IPS-NIHi7 (cell line): ENCODE data around the gene PLAC8.
"Not testable (repeated sequence)": the region's sequence is repeated elsewhere in the genome, so short reads cannot be mapped to it uniquely, and the experiment has no call there.

Experiments
- DNase-seq: peaks from one replicate; pipeline ENCODE4 v3.0.0; 2012; ENCODE audit warnings: mixed read lengths; ENCODE audit errors: extremely low spot score

Gene PLAC8

DNA sequence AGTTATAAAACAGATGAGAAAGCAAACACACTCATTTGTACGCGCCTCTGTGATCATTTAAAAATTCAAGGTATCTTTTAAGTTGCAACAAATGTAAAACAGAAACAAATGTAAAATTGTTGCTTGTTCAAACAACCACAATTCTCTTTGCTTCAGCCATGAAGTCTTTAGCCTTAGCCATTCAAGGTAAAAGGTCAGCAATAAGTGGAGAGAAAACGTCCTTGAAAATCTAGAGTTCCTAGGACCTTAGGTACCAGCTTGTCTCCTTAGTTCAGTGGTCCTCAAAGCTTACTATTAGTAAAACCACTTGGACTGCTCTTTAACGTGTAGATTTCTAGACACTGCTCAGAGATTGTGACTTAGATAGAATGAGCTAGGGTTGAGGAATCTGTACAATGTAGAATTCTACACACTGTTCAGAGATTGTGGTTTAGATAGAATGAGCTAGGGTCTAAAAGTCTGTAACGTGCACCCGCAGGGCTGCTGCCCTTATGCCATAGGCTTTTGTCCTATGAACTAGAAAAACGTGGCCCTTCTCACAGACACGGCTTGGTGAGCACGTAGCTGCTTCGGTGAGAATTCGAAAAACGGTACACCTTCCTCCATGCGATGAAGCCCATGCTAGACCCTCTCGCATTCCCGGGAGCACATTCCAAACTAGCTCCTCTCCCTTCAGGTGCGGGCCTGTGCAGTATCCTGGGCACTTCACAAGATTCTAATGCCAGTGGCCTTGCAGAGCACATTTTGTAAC lies 1.7 kb downstream of the PLAC8 start:
- DNase-seq: no peak

- DNase-seq: no peak
Measured at GRCh38 chr4:83112231-83112630, 2.3 kb downstream of the PLAC8 start.

- not testable (repeated sequence) for DNase-seq
Measured at GRCh38 chr4:83111751-83112141, 2.8 kb downstream of the PLAC8 start.

DNA sequence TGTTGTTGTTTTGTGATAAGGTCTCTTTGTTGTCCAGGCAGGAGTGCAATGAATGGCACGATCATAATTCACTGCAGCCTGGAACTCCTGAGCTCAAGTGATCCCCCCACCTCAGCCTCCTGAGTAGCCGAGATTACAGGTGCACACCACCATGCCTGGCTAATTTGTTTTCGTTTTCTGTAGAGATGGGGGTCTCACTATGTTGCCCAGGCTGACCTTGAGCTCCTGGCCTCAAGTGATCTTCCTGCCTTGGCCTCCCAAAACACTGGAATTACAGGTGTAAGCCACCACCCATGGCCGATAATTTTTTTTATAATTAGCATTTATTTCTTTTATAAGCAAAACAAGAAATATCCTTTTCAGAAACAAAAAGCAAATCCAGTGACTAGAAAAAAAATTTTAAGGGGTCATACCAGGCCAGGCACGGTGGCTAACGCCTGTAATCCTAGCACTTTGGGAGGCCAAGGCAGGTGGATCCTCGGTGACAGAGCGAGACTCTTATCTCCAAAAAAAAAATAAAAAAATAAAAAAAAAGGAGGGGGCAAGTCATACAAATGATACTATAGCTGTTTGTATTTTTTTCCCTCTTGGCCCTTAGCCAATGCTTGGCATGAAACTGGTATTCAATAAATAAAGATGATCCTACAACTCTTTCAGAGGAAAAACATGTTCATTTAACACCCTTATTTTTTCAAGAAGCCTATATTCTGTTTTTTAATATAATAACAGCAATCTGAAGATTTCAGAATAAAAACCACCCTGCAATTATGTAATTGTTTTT lies 3.4 kb downstream of the PLAC8 start:
- no peak for DNase-seq

DNA sequence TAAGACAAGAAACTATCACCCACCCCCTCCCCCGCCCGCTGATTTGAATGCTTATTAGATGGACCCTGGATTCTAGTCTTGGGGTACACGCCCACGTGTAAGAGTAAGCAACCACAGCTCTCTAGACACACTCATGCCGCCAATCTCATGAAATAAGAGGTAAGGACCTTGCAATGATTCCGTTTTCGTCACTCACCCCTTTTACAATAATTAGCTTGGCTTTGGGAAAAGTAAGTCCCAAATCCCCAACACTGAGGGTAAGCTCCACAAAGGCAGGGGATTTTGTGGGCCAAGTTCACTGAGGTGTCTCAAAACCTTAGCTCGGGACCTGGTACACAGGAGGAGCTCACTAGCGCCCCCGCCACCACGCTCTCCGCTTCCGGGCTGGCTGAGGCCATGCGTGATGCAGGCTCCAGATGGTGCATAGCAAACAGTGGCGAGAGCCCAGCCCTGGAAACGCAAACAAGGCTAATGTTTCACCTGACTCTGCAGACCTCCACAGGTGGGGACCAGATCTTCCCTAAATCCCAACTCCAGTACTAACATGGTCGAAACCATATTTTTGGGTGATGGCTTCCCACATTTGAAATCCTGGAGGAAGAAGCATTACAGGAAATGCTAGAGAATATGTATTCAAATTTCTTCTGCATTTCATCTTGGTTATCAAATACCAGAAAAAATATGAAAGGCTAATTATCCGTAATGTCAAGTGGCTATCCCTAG lies 4.1 kb downstream of the PLAC8 start:
- DNase-seq: peak; percentile 80

GRCh38 chr4:83109480-83110222 lies 4.9 kb downstream of the PLAC8 start:
- peak; percentile 73 for DNase-seq

GRCh38 chr4:83108101-83108861 lies 6.2 kb downstream of the PLAC8 start:
- no peak for DNase-seq

DNA sequence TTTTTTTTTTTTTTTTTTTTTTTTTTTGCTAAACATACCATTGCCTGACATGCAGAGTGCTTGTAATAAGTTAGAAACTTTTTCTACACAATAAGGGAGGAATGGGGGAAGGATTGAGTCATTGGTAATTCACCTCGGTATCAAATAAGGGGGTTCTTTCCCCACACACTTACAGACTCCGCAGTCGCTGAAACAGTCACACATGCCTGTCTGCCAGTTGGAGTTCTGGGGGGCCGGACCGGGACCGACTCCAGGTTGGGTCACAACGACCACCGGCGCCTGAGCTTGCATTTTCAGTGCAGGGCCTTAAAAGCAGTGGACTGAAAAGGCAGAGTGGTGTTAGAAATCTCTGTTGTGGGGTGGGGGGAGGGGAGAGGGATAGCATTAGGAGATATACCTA lies 6.9 kb downstream of the PLAC8 start:
- DNase-seq: no peak

- DNase-seq: no peak
Measured at GRCh38 chr4:83104991-83105390, 9.5 kb downstream of the PLAC8 start.

DNA sequence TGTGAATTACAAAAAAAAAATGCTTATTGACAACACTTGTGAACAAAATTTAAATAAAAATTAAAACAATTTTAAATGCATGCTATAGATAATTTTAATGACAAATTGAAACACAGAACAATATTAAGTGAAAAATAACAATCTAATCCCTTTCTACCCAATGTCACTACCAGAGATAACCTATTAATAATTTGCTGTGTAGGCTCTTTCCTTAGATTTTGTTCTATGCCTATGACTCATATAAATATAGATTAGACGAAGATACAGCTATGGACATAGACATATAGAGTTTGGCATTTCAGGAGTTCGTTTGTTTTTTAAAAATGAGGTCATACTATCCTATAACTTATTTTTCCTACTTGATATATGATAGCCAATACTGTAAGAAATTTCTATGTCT lies 18.1 kb downstream of the PLAC8 start:
- no peak for DNase-seq

- DNase-seq: peak; percentile 83
Measured at GRCh38 chr4:83093060-83093640, 21.4 kb downstream of the PLAC8 start.

DNA sequence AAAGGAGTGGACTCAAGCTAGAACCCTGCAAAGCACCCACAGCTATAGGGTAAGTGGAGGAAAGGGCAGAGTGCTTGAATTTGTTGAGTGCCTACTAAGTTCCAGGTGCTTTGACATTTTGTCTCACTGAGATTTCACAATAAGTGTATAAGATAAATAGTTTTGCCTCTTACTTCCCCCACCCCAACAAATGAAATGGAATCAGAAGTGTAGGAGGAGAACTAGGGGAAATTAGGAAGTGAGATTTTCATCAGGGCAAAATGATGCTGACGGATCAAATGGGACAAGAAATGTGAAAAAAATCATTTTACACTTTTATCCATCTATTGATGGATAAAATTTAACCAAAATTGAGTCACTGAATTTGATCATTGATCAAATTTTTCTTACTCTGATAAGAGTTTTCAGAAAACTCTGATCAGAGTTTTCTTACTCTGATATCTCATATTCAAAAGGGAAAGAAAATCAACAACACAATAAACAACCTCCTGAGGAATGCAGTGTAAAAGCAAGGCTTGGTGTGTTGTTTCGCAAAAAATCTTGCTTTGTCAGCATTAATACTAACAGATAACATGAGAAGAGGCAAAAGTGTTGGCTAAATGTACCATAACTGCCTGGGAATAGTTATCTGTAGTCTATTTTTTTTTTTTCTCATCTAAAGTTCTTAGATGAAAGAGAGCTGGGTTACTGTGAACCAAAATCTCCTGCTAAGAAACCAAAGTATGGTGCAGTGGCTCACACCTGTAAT lies 24.9 kb downstream of the PLAC8 start:
- no peak for DNase-seq

DNA sequence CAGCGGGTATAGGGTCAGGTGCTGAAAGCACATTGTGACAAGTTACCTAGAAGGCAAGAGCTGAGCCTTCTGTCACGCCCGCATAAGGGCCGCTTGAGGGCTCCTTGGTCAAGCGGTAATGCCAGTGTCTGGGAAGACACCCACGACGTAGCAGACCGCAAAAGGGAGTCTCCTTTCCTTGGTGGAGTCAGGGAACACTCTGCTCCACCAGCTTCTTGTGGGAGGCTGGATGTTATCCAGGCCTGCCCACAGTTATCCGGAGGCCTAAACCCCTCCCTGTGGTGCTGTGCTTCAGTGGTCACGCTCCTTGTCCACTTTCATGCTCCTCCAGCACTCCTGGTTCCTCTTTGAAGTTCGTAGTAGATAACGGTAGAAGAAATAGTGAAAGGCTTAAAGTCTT lies 29.6 kb downstream of the PLAC8 start:
- DNase-seq: not testable (repeated sequence)

DNA sequence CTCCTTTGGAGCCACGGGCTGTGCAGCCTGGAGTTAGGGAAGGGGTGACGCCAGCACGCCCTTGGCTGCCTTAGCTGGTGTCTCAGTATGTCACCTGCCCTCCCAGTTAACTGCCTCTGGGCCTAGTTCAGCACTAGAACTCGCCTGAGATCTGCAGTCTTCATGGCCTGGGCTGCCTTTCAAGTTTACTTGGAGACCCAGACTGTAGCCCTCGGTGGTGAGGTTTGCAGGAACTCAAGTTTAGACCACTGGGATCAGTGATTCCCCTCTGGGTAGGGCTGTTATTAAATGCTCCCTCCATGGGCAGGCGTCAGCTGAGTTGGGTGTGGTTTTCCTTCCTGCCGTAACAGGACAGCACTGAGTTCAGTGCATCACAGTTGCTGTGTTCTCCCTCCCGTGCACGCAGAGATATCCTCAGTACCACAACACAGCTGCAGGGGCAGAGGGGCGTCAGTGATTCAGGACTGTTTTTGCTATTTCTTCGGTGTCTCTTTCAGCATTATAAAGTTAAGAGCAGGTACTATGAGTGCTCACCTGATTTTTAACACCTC lies 30.5 kb downstream of the PLAC8 start:
- DNase-seq: peak; percentile 15

DNA sequence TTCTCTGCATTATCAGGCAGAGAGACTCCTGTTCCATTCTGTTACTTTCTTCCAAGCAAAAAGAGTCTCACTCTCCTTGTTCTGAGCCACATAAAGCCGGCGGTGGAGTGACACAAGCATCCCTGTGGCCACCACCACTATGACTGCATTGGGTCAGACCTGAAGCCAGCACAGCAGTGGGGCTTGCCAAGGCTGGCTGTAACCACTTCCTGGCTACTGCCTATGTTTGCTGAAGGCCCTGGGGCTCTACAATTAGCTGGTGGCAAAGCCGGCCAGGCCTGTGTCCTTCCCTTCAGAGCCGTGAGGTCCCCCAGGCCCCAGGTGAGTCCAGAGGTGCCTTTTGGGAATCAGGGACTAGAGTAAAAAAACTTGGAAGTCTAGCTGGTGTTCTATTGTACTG lies 31.8 kb downstream of the PLAC8 start:
- DNase-seq: no peak

GRCh38 chr4:83080561-83080960 lies 34.0 kb downstream of the PLAC8 start:
- no peak for DNase-seq

- DNase-seq: no peak
Measured at GRCh38 chr4:83075311-83076095, 39.0 kb downstream of the PLAC8 start.

DNA sequence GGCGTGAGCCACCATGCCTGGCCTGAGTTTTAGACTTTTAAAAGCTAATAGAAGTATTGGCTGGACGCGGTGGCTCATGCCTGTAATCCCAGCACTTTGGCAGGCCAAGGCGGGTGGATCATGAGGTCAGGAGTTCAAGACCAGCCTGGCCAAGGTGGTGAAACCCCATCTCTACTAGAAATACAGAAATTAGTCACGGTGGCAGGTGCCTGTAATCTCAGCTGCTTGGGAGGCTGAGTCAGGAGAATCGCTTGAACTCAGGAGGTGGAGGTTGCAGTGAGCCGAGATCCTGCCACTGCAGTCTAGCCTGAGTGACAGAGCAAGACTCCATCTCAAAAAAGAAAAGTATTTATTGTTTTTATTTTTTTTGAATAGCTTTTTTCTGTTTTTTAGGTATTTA lies 39.7 kb downstream of the PLAC8 start:
- not testable (repeated sequence) for DNase-seq
